SJSA1 (cell line): Measurements from ENCODE around the gene DLL4. TPM values are rescaled to one million over a fixed set of nuclear protein-coding genes. Genes with fewer than 3 reads are reported as not detected.

Experiments
- DNase-seq, 2 experiments: peaks; one replicate each; pipeline ENCODE4 v3.0.0-alpha.2; 2015 to 2020; ENCODE audit warnings: low spot score in 2 of 2, low read depth in 1 of 2
- H3K27ac ChIP-seq: fragments of 250-450 bp; sonication (Bioruptor Pico); 2 replicates; pipeline ENCODE4 v1.5.1; 2020; ENCODE audit warnings: mild to moderate bottlenecking, moderate library complexity
- H3K27me3 ChIP-seq: fragments of 250-450 bp; sonication (Bioruptor Pico); replicated peaks from 2 replicates; pipeline ENCODE4 v1.5.1; 2020; ENCODE audit warnings: mild to moderate bottlenecking, moderate library complexity
- H3K36me3 ChIP-seq: fragments of 250-450 bp; sonication (Bioruptor Pico); 2 replicates; pipeline ENCODE4 v1.5.1; 2020; ENCODE audit warnings: mild to moderate bottlenecking
- H3K4me1 ChIP-seq: fragments of 250-450 bp; sonication (Bioruptor Pico); replicated peaks from 2 replicates; pipeline ENCODE4 v1.6.1; 2021; ENCODE audit warnings: mild to moderate bottlenecking
- H3K4me3 ChIP-seq: fragments of 250-450 bp; sonication (Bioruptor Pico); 2 replicates; pipeline ENCODE4 v1.5.1; 2020; ENCODE audit warnings: mild to moderate bottlenecking
- H3K9me3 ChIP-seq: fragments of 250-450 bp; sonication (Bioruptor Pico); replicated peaks from 2 replicates; pipeline ENCODE4 v1.5.1; 2020; ENCODE audit warnings: mild to moderate bottlenecking
- total RNA-seq: library from RNA; depleted of rRNA; stranded (reverse); fragments of >200 nt; shearing (Covaris generic); gene quantifications from 2 replicates; pipeline ENCODE4 v1.2.3, GENCODE V29; 2014; rRNA removed

DLL4 gene
- total RNA-seq, 1 experiment from 2014 or later: not detected

GRCh38 chr15:40982855-40983254 is 53.7 kb downstream of the DLL4 start:
- Histone ChIP-seq H3K4me3 (no peak overlapping the region), H3K9me3 (no peaks in the 10 kb centered on the region), H3K4me1 (peaks cover 46% of the 10 kb centered on the region), H3K27ac (peak overlapping the region; percentile 57), H3K36me3 (peaks cover 95% of the 10 kb centered on the region), H3K27me3 (no peaks in the 10 kb centered on the region)
- peak; percentile 80 to 89 for DNase-seq

- peaks cover 91% of the 10 kb centered on the region for H3K36me3 ChIP-seq
- no peak overlapping the region for H3K4me3 ChIP-seq
- H3K9me3 ChIP-seq: no peaks in the 10 kb centered on the region
- H3K27ac ChIP-seq: peak overlapping the region; percentile 66
- H3K4me1 ChIP-seq: peaks cover 46% of the 10 kb centered on the region
- DNase-seq: no peak
- H3K27me3 ChIP-seq: no peaks in the 10 kb centered on the region
Measured at GRCh38 chr15:40984406-40984805, 55.3 kb downstream of the DLL4 start.

- H3K36me3 ChIP-seq: peaks cover 85% of the 10 kb centered on the region
- H3K4me3 ChIP-seq: no peak overlapping the region
- H3K9me3 ChIP-seq: no peaks in the 10 kb centered on the region
- peaks cover 46% of the 10 kb centered on the region for H3K4me1 ChIP-seq
- peak overlapping the region; percentile 66 for H3K27ac ChIP-seq
- no peaks in the 10 kb centered on the region for H3K27me3 ChIP-seq
- DNase-seq: peak in 1 of 2 experiments; percentile 40
Measured at GRCh38 chr15:40984964-40985363, 55.8 kb downstream of the DLL4 start.

- Histone ChIP-seq H3K27ac (peak overlapping the region; percentile 66), H3K9me3 (no peaks in the 10 kb centered on the region; the same call in 1 of the 2 replicates), H3K27me3 (no peaks in the 10 kb centered on the region), H3K4me3 (no peak overlapping the region), H3K4me1 (peaks cover 52% of the 10 kb centered on the region), H3K36me3 (peaks cover 85% of the 10 kb centered on the region)
- peak in 1 of 2 experiments; percentile 22 for DNase-seq
Measured at GRCh38 chr15:40985541-40986330, 56.6 kb downstream of the DLL4 start.

GRCh38 chr15:40986820-40987219 is 57.7 kb downstream of the DLL4 start:
- H3K36me3 ChIP-seq: peaks cover 83% of the 10 kb centered on the region
- H3K27me3 ChIP-seq: no peaks in the 10 kb centered on the region
- H3K4me1 ChIP-seq: peaks cover 55% of the 10 kb centered on the region
- no peak overlapping the region for H3K4me3 ChIP-seq
- H3K27ac ChIP-seq: no peak overlapping the region
- no peaks in the 10 kb centered on the region; the same call in 1 of the 2 replicates for H3K9me3 ChIP-seq
- DNase-seq: no peak

- peaks cover 82% of the 10 kb centered on the region for H3K36me3 ChIP-seq
- H3K9me3 ChIP-seq: no peaks in the 10 kb centered on the region; the same call in 1 of the 2 replicates
- DNase-seq: no peak
- H3K4me1 ChIP-seq: peaks cover 45% of the 10 kb centered on the region
- H3K27ac ChIP-seq: no peak overlapping the region
- H3K27me3 ChIP-seq: no peaks in the 10 kb centered on the region
- H3K4me3 ChIP-seq: no peak overlapping the region
Measured at GRCh38 chr15:40988156-40988555, 59.0 kb downstream of the DLL4 start.

Other genes starting within 250 kb of the DLL4 start
- 32.3 and 33.3 TPM in 2 replicates for gene RAD51, start 234.2 kb upstream of the DLL4 start, total RNA-seq
- gene RMDN3, start 174.1 kb upstream of the DLL4 start, total RNA-seq: 23.8 and 37.7 TPM in 2 replicates
- 0.22 and 1.4 TPM in 2 replicates for gene GCHFR, start 165.3 kb upstream of the DLL4 start, total RNA-seq
- gene C15orf62, start 159.4 kb upstream of the DLL4 start, total RNA-seq: 0.03 TPM in 1 of 2 replicates, not detected in the other
- gene ZFYVE19, start 122.3 kb upstream of the DLL4 start, total RNA-seq: 33.8 and 39.2 TPM in 2 replicates
- gene DNAJC17, start 121.9 kb upstream of the DLL4 start, total RNA-seq: 51.5 and 51.7 TPM in 2 replicates
- not detected in 2 replicates for gene PPP1R14D, start 100.6 kb upstream of the DLL4 start, total RNA-seq
- 0.87 TPM in 1 of 2 replicates, not detected in the other for gene SPINT1, start 85.3 kb upstream of the DLL4 start, total RNA-seq
- gene RHOV, start 55.1 kb upstream of the DLL4 start, total RNA-seq: not detected in 2 replicates
- 35.5 and 40.8 TPM in 2 replicates for gene VPS18, start 34.9 kb upstream of the DLL4 start, total RNA-seq
- 1.6 and 1.9 TPM in 2 replicates for gene CHAC1, start 24.1 kb downstream of the DLL4 start, total RNA-seq
- 25.5 and 35.0 TPM in 2 replicates for gene INO80, start 186.9 kb downstream of the DLL4 start, total RNA-seq